Caco-2 (cell line): ENCODE results near the gene INO80C. TPM values are rescaled to one million over a fixed set of nuclear protein-coding genes. Genes with fewer than 3 reads are reported as not detected.

Source experiments
- BruUV-seq: library from RNA; stranded (reverse); fragments of 400-500 nt; replicated peaks from 2 replicates; lab custom pipeline; 2021; lab: Mats Ljungman, UMichigan
- CTCF ChIA-PET: fragments of 300-600 bp; sonication (Branson Sonifier 250); formaldehyde crosslinking; loops from one replicate; lab custom pipeline; 2022; ENCODE audit warnings: antibody characterized with exemption; lab: Charles Lee
- POLR2A ChIA-PET: fragments of 300-600 bp; sonication (Branson Sonifier 250); formaldehyde crosslinking; loops from one replicate; lab custom pipeline; 2022; ENCODE audit warnings: antibody characterized with exemption; lab: Charles Lee
- DNase-seq, 2 experiments: peaks; one replicate each; pipeline versions ENCODE4 v3.0.0 to v3.0.0-alpha.2; 2020 to 2022
- H3K27me3 ChIP-seq: replicated peaks from 2 replicates; pipeline ENCODE4 v1.6.0; 2011; ENCODE audit warnings: low read length; ENCODE audit not compliant: control insufficient read depth, insufficient read depth
- H3K36me3 ChIP-seq: 2 replicates; pipeline ENCODE4 v1.5.1; 2011; ENCODE audit warnings: low read length; ENCODE audit not compliant: control insufficient read depth, insufficient read depth
- H3K4me1 ChIP-seq: fragments of 250-450 bp; sonication (Bioruptor Pico); 2 replicates; pipeline ENCODE4 v1.5.1; 2020; ENCODE audit warnings: mild to moderate bottlenecking
- H3K4me3 ChIP-seq: 2 replicates; pipeline ENCODE4 v1.5.1; 2011; ENCODE audit warnings: low read depth, mild to moderate bottlenecking, control low read depth, low read length
- H3K9me3 ChIP-seq: fragments of 250-450 bp; sonication (Bioruptor Pico); 2 replicates; pipeline ENCODE4 v1.5.1; 2020; ENCODE audit warnings: mild to moderate bottlenecking, moderate library complexity
- H3K27ac Mint-ChIP-seq: one replicate; pipeline ENCODE4 v1.8.0; 2022; ENCODE audit warnings: mixed read lengths; ENCODE audit not compliant: unreplicated experiment
- H3K27me3 Mint-ChIP-seq: one replicate; pipeline ENCODE4 v1.8.0; 2022; ENCODE audit warnings: mixed read lengths; ENCODE audit not compliant: insufficient read depth, unreplicated experiment
- H3K36me3 Mint-ChIP-seq: one replicate; pipeline ENCODE4 v1.8.0; 2022; ENCODE audit warnings: mild to moderate bottlenecking, mixed read lengths; ENCODE audit not compliant: insufficient read depth, unreplicated experiment
- H3K4me1 Mint-ChIP-seq: one replicate; pipeline ENCODE4 v1.8.0; 2022; ENCODE audit warnings: low read depth, mixed read lengths; ENCODE audit not compliant: unreplicated experiment
- H3K4me3 Mint-ChIP-seq: one replicate; pipeline ENCODE4 v1.8.0; 2022; ENCODE audit warnings: mild to moderate bottlenecking, moderate library complexity, mixed read lengths; ENCODE audit not compliant: unreplicated experiment
- H3K9me3 Mint-ChIP-seq: one replicate; pipeline ENCODE4 v1.8.0; 2022; ENCODE audit warnings: mixed read lengths; ENCODE audit not compliant: unreplicated experiment
- intact Hi-C: fragments of 100-400 bp; cut with micrococcal nuclease; formaldehyde crosslinking; loops from one replicate; pipeline ENCODE4 v1.10.0; 2022; ENCODE audit not compliant: unreplicated experiment
- total RNA-seq: library from RNA; stranded (reverse); gene quantifications from 2 replicates; pipeline ENCODE4 v1.2.3, GENCODE V29; 2022
- TF ChIP-seq, protein P1 (sequence below), 2 experiments: fragments of 200-600 bp in 1 of 2; IDR thresholded peaks; 1 replicate in 1 of 2; 2 replicates in 1 of 2; pipeline versions ENCODE4 v1.5.1 to v1.8.0; 2011 to 2022; ENCODE audit warnings: antibody characterized with exemption in 1 of 2, control low read depth in 1 of 2, inconsistent platforms in 1 of 2, low read depth in 1 of 2, low read length in 1 of 2, mild to moderate bottlenecking in 1 of 2, moderate library complexity in 1 of 2; ENCODE audit not compliant: insufficient read depth in 1 of 2, severe bottlenecking in 1 of 2, unreplicated experiment in 1 of 2

The INO80C gene
- total RNA-seq, 1 experiment from 2014 or later: 26.6 TPM

DNA sequence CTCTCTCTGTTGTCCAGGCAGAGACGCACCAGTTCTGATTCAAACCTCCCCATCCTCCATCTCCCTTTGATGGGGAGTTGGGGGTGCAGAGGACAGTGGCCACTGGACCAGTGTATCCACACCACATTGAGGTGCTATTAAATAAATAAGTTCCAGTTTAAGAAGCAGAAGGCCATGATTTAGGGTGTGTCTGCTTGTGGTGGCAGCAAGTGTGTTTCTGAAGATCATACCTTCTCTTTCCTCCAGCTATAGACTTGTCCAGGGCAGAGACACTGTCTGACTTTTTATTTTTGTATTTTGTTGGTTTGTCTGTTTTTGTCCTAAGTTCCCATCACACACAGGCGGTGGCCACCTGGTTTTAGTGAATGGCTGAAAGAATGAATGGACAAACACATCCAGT lies 16.5 kb upstream of the INO80C start:
- no peaks in the 10 kb centered on the region for H3K9me3 ChIP-seq
- CTCF ChIA-PET: no interaction called here
- intact Hi-C loops: no loop called here
- POLR2A ChIA-PET: no interaction called here
- no peak overlapping the region for H3K4me3 ChIP-seq
- Mint-ChIP-seq H3K27ac (no peak overlapping the region), H3K36me3 (no peaks in the 10 kb centered on the region), H3K27me3 (no peaks in the 10 kb centered on the region), H3K4me3 (no peak overlapping the region), H3K4me1 (no peaks in the 10 kb centered on the region), H3K9me3 (no peaks in the 10 kb centered on the region)
- DNase-seq: no peak
- TF ChIP-seq, protein P1, sequence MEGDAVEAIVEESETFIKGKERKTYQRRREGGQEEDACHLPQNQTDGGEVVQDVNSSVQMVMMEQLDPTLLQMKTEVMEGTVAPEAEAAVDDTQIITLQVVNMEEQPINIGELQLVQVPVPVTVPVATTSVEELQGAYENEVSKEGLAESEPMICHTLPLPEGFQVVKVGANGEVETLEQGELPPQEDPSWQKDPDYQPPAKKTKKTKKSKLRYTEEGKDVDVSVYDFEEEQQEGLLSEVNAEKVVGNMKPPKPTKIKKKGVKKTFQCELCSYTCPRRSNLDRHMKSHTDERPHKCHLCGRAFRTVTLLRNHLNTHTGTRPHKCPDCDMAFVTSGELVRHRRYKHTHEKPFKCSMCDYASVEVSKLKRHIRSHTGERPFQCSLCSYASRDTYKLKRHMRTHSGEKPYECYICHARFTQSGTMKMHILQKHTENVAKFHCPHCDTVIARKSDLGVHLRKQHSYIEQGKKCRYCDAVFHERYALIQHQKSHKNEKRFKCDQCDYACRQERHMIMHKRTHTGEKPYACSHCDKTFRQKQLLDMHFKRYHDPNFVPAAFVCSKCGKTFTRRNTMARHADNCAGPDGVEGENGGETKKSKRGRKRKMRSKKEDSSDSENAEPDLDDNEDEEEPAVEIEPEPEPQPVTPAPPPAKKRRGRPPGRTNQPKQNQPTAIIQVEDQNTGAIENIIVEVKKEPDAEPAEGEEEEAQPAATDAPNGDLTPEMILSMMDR (IDR thresholded peaks at IDR 0.05; ENCODE audit: insufficient read depth in 1 of 2, low read depth in 1 of 2, low read length in 1 of 2, severe bottlenecking in 1 of 2, unreplicated experiment in 1 of 2): no peak
- H3K4me1 ChIP-seq: no peaks in the 10 kb centered on the region
- H3K36me3 ChIP-seq: no peaks in the 10 kb centered on the region
- no peaks in the 10 kb centered on the region for H3K27me3 ChIP-seq
- BruUV-seq: no TSS peak

DNA sequence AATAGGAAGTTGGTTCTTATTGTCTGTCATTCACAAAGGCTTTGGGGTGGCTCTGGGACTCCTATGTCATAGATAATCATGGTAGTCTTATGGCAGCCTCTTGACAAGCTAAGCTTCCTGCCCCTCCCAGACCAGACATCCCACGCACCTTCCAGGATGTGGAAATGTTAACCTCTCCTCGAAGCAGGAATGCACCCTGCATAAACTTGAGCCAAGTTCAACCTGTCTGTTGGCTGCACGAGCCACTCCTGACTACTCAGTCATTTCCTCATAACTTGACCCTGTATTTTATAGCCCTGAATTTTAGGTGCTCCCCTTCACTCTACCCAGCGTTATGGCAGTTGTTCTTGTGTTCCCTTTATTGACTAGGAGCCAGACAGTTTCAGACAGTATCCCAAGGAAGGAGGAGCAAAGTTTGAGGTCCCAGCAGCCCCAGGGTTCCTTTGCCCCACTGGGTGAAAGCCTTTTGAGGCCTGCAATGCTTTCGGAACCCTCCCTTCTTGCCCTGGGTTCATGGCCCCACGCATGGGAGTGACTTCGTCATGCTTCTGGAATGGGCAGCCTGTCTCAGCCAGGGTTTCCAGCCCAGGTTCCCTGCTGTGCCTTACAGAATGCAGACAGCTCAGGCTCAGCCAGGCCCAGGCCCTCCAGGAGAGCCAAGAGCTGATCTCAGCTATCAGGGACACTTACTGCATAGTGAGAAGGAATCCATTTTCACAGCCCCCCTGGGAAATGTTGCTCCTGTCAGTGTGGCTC lies 15.6 kb upstream of the INO80C start:
- H3K9me3 Mint-ChIP-seq: no peaks in the 10 kb centered on the region
- Histone ChIP-seq H3K27me3 (no peaks in the 10 kb centered on the region), H3K4me3 (no peak overlapping the region), H3K4me1 (peaks cover 4% of the 10 kb centered on the region; the same call in 1 of the 2 replicates), H3K36me3 (no peaks in the 10 kb centered on the region), H3K9me3 (no peaks in the 10 kb centered on the region)
- no peak overlapping the region for H3K4me3 Mint-ChIP-seq
- no peaks in the 10 kb centered on the region for H3K36me3 Mint-ChIP-seq
- intact Hi-C loops: no loop called here
- TF ChIP-seq, protein P1 (IDR thresholded peaks at IDR 0.05; ENCODE audit: insufficient read depth in 1 of 2, low read depth in 1 of 2, low read length in 1 of 2, severe bottlenecking in 1 of 2, unreplicated experiment in 1 of 2): no peak
- H3K4me1 Mint-ChIP-seq: no peaks in the 10 kb centered on the region
- ChIA-PET POLR2A (no interaction called here), CTCF (no interaction called here)
- BruUV-seq: no TSS peak
- H3K27me3 Mint-ChIP-seq: no peaks in the 10 kb centered on the region
- no peak for DNase-seq
- no peak overlapping the region for H3K27ac Mint-ChIP-seq

DNA sequence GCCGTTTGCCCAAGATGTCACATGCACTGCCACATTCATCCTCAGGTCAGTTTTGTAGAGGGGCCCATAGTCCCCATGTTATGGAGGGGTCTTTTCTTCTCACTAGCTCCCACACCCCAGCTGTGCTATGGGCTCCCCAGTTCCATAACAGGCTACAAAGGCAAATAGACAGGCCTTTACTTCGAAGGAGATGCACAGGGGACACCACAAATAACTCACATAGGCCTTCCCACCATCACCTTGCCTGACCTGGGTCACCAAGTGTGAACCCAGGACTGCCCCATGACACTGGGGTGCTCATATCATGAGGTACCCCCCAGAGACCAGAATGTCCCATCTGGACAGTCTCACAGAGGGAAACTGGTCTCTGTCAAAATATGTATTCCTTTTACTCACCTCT lies 15.0 kb upstream of the INO80C start:
- peaks cover 10% of the 10 kb centered on the region for H3K4me1 ChIP-seq
- H3K9me3 ChIP-seq: no peaks in the 10 kb centered on the region
- ChIA-PET POLR2A (no interaction called here), CTCF (no interaction called here)
- intact Hi-C loops: loop anchor here (1.0 kb wide), 1 partner anchor 104 kb away; no protein-coding TSS in a partner anchor
- Mint-ChIP-seq H3K27ac (no peak overlapping the region), H3K27me3 (no peaks in the 10 kb centered on the region), H3K4me3 (no peak overlapping the region), H3K9me3 (no peaks in the 10 kb centered on the region), H3K4me1 (no peaks in the 10 kb centered on the region), H3K36me3 (no peaks in the 10 kb centered on the region)
- no peak overlapping the region for H3K4me3 ChIP-seq
- no peak for DNase-seq
- H3K36me3 ChIP-seq: no peaks in the 10 kb centered on the region
- no TSS peak for BruUV-seq
- H3K27me3 ChIP-seq: no peaks in the 10 kb centered on the region
- TF ChIP-seq, protein P1 (IDR thresholded peaks at IDR 0.05; ENCODE audit: insufficient read depth in 1 of 2, low read depth in 1 of 2, low read length in 1 of 2, severe bottlenecking in 1 of 2, unreplicated experiment in 1 of 2): no peak
